GM23248 (cell line): ENCODE measurements around the gene KRT9. TPM values are rescaled to one million over a fixed set of nuclear protein-coding genes. Genes with fewer than 3 reads are reported as not detected.
"Not testable (repeated sequence)": the region's sequence is repeated elsewhere in the genome, so short reads cannot be mapped to it uniquely, and the experiment has no call there.

Source experiments
- DNase-seq: peaks from one replicate; pipeline ENCODE4 v3.0.0-alpha.2; 2015
- H2AFZ ChIP-seq: fragments of 200-600 bp; sonication (generic); 2 replicates; pipeline ENCODE4 v1.6.1; 2016; ENCODE audit warnings: antibody characterized with exemption
- H3F3A ChIP-seq: fragments of 200-600 bp; sonication (generic); 2 replicates; pipeline ENCODE4 v1.6.1; 2016; ENCODE audit warnings: mild to moderate bottlenecking, antibody characterized with exemption, mixed run types; ENCODE audit not compliant: insufficient read depth
- H3K27ac ChIP-seq: fragments of 200-600 bp; sonication (generic); 2 replicates; pipeline ENCODE4 v1.5.1; 2016; ENCODE audit warnings: mild to moderate bottlenecking
- H3K27me3 ChIP-seq: fragments of 200-600 bp; sonication (generic); replicated peaks from 2 replicates; pipeline ENCODE4 v1.6.1; 2016; ENCODE audit warnings: mild to moderate bottlenecking; ENCODE audit not compliant: insufficient read depth
- H3K36me3 ChIP-seq: fragments of 200-600 bp; sonication (generic); 2 replicates; pipeline ENCODE4 v1.6.1; 2016; ENCODE audit warnings: low read depth, mild to moderate bottlenecking
- H3K4me1 ChIP-seq: fragments of 200-600 bp; sonication (generic); 2 replicates; pipeline ENCODE4 v1.6.1; 2016; ENCODE audit warnings: mild to moderate bottlenecking; ENCODE audit not compliant: insufficient read depth
- H3K4me2 ChIP-seq: fragments of 200-600 bp; sonication (generic); one replicate; pipeline ENCODE4 v1.6.1; 2016; ENCODE audit warnings: mild to moderate bottlenecking; ENCODE audit not compliant: unreplicated experiment
- H3K4me3 ChIP-seq: fragments of 200-600 bp; sonication (generic); 2 replicates; pipeline ENCODE4 v1.5.1; 2016; ENCODE audit warnings: mild to moderate bottlenecking
- H3K79me2 ChIP-seq: fragments of 200-600 bp; sonication (generic); 2 replicates; pipeline ENCODE4 v1.6.1; 2016; ENCODE audit warnings: mild to moderate bottlenecking; ENCODE audit not compliant: insufficient read depth
- H3K9ac ChIP-seq: fragments of 200-600 bp; sonication (generic); 2 replicates; pipeline ENCODE4 v1.6.1; 2016; ENCODE audit warnings: mild to moderate bottlenecking
- H3K9me2 ChIP-seq: fragments of 200-600 bp; sonication (generic); 2 replicates; pipeline ENCODE4 v1.6.1; 2016; ENCODE audit warnings: mixed run types, mild to moderate bottlenecking, moderate library complexity; ENCODE audit not compliant: insufficient read depth
- H3K9me3 ChIP-seq: fragments of 200-600 bp; sonication (generic); one replicate; pipeline ENCODE4 v1.6.1; 2017; ENCODE audit warnings: low read depth
- H4K20me1 ChIP-seq: fragments of 200-600 bp; sonication (generic); 2 replicates; pipeline ENCODE4 v1.6.0; 2016; ENCODE audit not compliant: insufficient read depth
- EZH2 ChIP-seq: fragments of 200-600 bp; sonication (generic); IDR thresholded peaks from 2 replicates; pipeline ENCODE4 v1.6.1; 2018; ENCODE audit warnings: antibody characterized with exemption, mild to moderate bottlenecking; ENCODE audit not compliant: insufficient read depth, poor library complexity, severe bottlenecking
- EZH2phosphoT487 ChIP-seq: fragments of 200-600 bp; sonication (generic); IDR thresholded peaks from 2 replicates; pipeline ENCODE4 v1.6.1; 2018; ENCODE audit warnings: antibody characterized with exemption, moderate library complexity, mild to moderate bottlenecking, low read depth; ENCODE audit not compliant: insufficient read depth
- WGBS, 2 experiments: methylation state at CpG; one replicate each; pipeline ENCODE4 v1.1.6; 2015 to 2017; ENCODE audit warnings: low lambda C conversion rate in 2 of 2, low coverage in 1 of 2; ENCODE audit errors: missing lambda C conversion rate in 2 of 2; 5-methylcytosine and 5-hydroxymethylcytosine counted together
- in situ Hi-C: fragments of 300-500 bp; cut with MboI; formaldehyde crosslinking; loops from 2 replicates; pipeline ENCODE4 v1.15.0; 2020
- polyA plus RNA-seq: library from polyadenylated mRNA; unstranded; fragments of >200 nt; fragmentation: Nextera tagmentation; extraction: Ambion mirVana; gene quantifications from 2 replicates; pipeline ENCODE4 v1.2.1, GENCODE V29; 2016
- total RNA-seq: library from RNA; depleted of rRNA; stranded (reverse); fragments of >200 nt; shearing (Covaris generic); gene quantifications from 2 replicates; pipeline ENCODE4 v1.2.3, GENCODE V29; 2014

Gene KRT9
- total and polyA plus RNA-seq, 2 experiments from 2014 or later: not detected

DNA sequence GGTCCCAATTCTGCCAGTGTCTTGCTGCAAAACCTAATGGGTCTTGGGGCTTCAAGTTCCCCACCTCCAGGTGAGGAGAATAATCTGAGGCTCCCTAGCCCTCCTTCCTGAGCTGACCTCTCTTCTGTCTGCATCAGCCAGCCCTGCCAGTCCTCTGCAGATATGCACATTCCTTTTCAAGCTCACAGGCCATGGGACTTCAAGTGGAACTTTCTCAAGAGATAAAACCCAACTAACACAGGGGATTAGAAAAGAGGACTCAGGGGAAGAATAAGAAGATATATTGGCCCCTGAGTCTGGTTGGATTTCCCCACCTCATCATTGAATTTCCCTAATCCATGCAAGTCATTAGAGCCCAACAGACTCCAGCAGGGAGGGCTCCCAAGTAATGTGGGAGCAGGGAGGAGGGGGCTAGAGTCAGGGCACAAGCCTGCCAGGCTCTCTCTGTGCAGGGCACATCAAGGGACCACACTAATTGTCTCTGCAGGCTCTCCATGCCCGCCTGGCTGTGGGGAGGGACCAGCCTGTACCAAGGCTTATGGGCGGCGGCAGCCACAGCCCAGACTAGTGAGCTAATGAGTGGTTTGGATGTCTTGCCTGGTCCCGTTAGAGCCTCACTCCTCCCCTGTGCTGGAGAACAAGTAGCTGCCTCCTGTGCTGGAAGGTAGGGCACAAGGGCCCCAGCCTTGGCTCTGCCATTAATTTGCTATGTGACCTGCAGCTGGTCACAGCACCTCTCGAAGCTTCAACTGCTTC, 13.6 kb upstream of the KRT9 start:
- Histone ChIP-seq H3K27ac (no peak overlapping the region), H3K9me2 (no peaks in the 10 kb centered on the region), H3K4me1 (0 out of 2 replicates have a peak, but pooled peaks cover 7% of the 10 kb centered on the region), H4K20me1 (no peaks in the 10 kb centered on the region), H3K9me3 (no peaks in the 10 kb centered on the region), H3K9ac (no peak overlapping the region), H3K79me2 (no peaks in the 10 kb centered on the region), H3K27me3 (peaks cover 7% of the 10 kb centered on the region; the same call in 1 of the 2 replicates), H3K4me3 (no peak overlapping the region), H2AFZ (no peak overlapping the region), H3F3A (no peaks in the 10 kb centered on the region), H3K36me3 (no peaks in the 10 kb centered on the region), H3K4me2 (no peak overlapping the region)
- no peak for TF ChIP-seq EZH2
- no peak for TF ChIP-seq EZH2phosphoT487
- DNase-seq: no peak
- in situ Hi-C loops: no loop called here
- WGBS, 2 experiments: 64 to 71% methylated on average over 4 to 5 of the region's 5 CpGs

DNA sequence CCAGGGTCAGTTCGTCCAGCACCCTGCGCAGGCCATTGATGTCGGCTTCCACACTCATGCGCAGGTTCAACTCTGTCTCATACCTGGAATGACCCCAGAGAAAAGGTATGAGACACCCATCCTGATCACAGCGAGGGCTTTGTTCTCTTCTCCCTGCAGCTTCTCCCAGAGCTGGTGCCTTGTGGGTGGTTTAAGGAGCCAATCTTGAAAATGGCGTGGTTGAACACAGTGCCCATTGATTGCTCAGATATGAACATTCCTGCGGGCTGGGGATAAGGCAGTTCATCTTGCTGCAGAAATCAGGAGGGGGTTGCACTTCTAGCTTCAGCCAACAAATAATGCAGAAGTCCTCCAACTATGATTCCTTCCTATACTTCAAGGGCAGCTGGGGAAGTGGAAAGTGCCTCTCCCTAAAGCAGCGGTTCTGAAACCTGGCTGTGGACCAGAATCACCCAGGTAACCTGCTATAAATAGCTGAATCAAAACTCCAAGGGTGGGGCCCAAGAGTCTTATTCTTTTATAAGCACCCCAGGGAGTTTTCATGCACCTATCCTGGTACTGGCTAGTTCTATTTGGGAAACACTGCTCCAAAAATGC, 12.6 kb upstream of the KRT9 start:
- H3F3A ChIP-seq, H3K36me3 ChIP-seq, H3K27ac ChIP-seq, H2AFZ ChIP-seq, H3K27me3 ChIP-seq, H3K9ac ChIP-seq, H4K20me1 ChIP-seq, DNase-seq, in situ Hi-C loops, H3K9me2 ChIP-seq, H3K79me2 ChIP-seq, H3K4me3 ChIP-seq, H3K4me1 ChIP-seq, H3K9me3 ChIP-seq, H3K4me2 ChIP-seq: not testable (repeated sequence)
- 66 to 67% methylated on average over 8 of the region's 8 CpGs for WGBS, 2 experiments

GRCh38 chr17:41583137-41584127, 11.6 kb upstream of the KRT9 start:
- Histone ChIP-seq H3K4me3 (no peak overlapping the region), H4K20me1 (no peaks in the 10 kb centered on the region), H3K36me3 (no peaks in the 10 kb centered on the region), H3K27ac (no peak overlapping the region), H3K27me3 (peaks cover 1% of the 10 kb centered on the region; the same call in 1 of the 2 replicates), H3K9me2 (no peaks in the 10 kb centered on the region), H3F3A (no peaks in the 10 kb centered on the region), H3K79me2 (no peaks in the 10 kb centered on the region), H3K4me2 (no peak overlapping the region), H3K4me1 (0 out of 2 replicates have a peak, but pooled peaks cover 9% of the 10 kb centered on the region), H3K9me3 (no peaks in the 10 kb centered on the region), H2AFZ (no peak overlapping the region), H3K9ac (no peak overlapping the region)
- WGBS, 2 experiments: 59 to 60% methylated on average over 31 to 33 of the region's 33 CpGs
- in situ Hi-C loops: no loop called here
- no peak for DNase-seq
- TF ChIP-seq EZH2phosphoT487 (no peak), EZH2 (no peak)

DNA sequence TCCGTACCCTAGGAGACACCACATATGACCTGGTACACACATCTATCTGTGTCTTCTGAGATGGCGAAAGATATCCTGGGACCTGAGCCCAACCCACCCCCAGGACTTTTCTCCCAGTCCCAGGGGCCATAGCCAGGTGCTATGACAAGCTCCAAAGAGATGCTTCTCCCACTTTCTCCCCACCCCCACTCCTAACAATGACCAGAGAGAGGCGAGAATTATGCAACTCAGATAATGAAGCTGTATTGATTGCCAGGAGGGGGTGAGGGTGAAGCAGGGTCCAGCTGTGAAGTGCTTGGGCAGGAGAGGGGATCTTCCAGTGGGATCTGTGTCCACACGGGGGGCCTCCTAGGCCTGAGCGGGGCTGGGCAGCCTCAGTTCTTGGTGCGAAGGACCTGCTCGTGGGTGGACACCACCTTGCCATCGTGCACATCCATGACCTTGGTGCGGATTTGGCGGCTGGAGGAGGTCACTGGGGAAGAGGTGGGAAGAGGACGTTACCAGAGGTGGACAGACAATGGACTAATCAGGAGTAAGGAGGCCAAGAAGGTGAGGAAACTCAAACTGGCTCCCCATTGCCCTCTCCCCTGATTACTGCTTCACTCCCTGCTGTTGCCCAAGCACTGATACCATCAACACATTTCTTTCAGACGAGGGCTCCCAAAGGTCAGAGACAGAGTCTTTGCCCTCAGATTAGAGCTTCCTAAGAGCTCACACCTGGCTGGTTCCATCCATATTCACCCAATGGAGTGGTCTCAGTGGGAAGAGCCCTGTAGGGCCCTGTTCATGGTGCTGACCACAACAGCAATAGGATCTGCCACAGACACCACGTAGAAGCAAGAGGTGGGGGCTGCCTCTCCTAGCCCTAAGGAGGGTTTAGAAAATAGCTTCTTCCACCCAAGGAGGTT, 10.5 kb upstream of the KRT9 start:
- H3K27ac ChIP-seq, in situ Hi-C loops, H3K36me3 ChIP-seq, H3K4me1 ChIP-seq, H3K4me2 ChIP-seq, H3K79me2 ChIP-seq, H4K20me1 ChIP-seq, H3F3A ChIP-seq, H3K9me2 ChIP-seq, H3K4me3 ChIP-seq, DNase-seq, H3K9me3 ChIP-seq, H2AFZ ChIP-seq, H3K27me3 ChIP-seq, H3K9ac ChIP-seq: not testable (repeated sequence)
- 64 to 66% methylated on average over 13 of the region's 13 CpGs for WGBS, 2 experiments
